GM18907 (cell line): ENCODE measurements around the gene ADM2.

Source experiments
- ATAC-seq: cut with Tn5 transposase; IDR thresholded peaks from one replicate; pipeline ENCODE4 v1.9.1; 2021; ENCODE audit warnings: mild to moderate bottlenecking, moderate library complexity; ENCODE audit not compliant: unreplicated experiment

Gene ADM2

DNA sequence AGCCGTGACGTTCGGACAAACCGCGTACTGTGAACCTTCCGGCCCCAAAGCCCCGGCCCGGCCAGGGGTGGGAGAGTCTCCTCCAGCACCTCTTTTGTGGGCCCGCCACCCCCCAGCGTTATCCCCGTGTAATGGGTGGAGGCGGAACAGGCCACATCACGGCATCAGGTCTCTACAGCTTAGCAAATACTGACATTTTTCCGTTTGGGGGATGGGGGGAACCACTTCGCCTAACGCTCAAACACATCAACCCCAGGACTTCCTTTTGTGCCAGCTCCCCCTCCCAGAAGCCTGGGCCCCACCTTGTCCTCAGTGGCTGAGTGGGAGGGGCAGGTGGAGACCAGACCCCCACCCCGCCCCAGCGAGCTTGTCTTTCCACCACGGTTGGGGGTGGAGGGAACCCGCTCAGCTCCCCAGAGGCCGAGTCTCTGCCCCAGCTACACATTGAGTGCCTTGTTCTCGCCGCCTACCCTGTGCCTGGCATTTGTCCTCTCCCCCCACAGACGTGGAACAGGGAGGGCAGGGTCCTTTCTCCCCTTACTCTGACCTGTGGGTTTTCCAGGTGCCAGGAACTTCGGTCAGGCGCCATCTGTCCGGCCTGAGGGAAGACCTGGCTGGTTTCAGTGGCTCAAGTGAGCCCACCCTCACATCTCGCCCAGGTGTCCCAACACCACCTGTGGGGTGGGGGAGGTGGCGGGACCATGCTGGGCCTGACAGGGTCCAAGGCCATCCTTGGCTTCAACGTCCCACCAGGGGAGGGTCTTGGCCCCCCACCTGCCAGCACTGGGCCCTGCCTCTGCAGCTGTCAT lies 36.1 kb upstream of the ADM2 start:
- ATAC-seq, result no peak

GRCh38 chr22:50445880-50446707 lies 35.2 kb upstream of the ADM2 start:
- no peak for ATAC-seq

- ATAC-seq, result no peak
Measured at GRCh38 chr22:50446708-50447575, 34.4 kb upstream of the ADM2 start.

GRCh38 chr22:50447576-50448551 lies 33.5 kb upstream of the ADM2 start:
- ATAC-seq, result no peak

GRCh38 chr22:50452649-50453048 lies 28.7 kb upstream of the ADM2 start:
- ATAC-seq, result no peak

GRCh38 chr22:50454556-50455075 lies 26.7 kb upstream of the ADM2 start:
- no peak for ATAC-seq

DNA sequence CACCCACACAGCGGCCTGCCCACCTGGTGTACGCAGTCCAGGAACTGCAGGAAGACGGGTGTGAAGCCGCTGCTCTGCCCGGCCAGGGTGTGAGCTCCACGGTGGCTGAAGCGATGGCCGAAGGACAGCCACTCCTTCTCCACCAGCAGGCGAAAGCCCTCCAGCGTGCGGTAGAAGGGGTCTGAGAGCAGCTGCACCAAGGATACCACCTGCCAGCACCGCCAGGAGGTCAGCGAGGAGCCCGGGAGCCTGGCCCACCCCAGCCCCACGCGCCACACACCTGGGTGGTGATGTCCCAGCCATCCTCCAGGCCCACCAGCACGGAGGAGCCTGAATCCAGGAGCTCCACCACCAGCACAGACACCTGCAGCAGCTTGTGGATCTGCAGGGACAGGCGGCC lies 26.1 kb upstream of the ADM2 start:
- ATAC-seq, result no peak

DNA sequence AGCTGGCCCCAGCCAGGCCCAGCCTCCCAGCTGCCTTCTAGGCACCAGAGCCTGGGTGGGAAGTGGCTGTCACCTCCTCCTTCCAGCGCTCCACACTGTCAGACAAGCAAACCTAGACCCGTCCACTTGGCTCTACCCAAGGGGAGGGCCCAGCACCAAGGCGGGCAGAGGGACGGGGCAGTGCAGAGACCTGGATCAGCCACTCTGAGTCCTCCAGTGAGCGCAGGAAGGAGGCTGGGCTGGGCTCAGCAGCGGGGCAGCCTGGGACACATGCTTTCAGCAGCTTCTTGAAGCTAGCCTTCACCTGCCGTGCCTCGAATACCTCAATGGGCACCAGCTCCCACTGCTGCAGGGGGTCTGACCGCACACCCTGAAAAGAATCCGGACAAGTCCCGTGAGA lies 25.3 kb upstream of the ADM2 start:
- ATAC-seq, result no peak

DNA sequence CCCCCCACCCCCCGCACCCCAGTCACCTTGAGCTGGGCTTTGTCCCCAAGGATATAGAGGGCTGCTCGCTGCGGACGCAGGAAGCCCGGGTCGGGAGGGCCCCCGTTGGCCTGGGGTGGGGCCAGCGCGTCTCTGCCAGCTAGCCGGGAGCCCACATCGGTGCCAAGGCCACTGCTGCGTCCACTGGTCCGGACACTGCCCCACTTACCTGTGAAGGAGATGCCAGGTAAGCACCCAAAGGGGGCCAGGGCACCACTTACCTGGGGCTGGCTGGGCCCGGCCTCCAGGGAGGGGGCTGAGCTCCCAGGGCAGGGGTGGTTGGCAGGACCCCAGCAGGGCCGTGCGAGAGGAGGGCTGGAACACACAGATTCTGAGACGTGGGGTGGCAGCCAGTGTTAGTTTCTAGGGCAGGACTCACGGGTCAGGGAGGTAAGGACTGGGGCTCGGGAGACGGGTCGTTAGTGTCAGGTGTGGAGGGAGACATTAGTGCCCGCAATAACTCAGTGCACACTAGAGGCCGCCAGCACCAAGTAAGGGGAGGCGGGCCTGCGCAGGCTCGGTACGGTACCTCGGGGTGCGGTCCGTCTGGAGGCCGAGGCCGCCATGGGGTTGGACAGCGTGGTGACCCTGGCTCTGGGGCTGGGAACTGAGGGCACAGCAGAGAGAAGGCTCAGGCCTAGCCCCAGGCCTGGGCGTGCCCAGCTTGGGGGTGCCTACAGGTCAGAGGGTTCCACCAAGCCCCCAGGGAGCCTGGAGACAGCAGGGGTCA lies 24.7 kb upstream of the ADM2 start:
- no peak for ATAC-seq

DNA sequence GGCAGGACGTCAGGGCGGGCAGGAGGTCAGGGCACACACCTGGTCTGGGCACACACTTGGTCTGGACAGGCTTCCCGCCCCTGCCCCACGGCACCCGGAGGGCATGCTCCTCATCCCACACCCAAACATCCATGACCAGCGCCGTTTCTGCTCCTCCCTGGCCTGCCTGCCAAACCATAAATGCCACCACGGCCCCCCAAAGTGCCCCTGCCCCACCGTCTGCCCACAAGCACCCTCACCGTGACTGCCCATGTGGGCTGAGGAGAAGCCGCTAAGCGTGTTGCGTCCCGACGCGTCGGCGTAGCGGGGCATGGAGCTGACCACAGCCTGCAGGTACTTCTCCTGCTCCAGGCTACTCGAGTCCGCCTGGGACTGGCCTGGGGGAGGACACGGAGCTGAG lies 22.3 kb upstream of the ADM2 start:
- ATAC-seq, result no peak

GRCh38 chr22:50459496-50460140 lies 21.7 kb upstream of the ADM2 start:
- no peak for ATAC-seq

- no peak for ATAC-seq
Measured at GRCh38 chr22:50460938-50461337, 20.4 kb upstream of the ADM2 start.

DNA sequence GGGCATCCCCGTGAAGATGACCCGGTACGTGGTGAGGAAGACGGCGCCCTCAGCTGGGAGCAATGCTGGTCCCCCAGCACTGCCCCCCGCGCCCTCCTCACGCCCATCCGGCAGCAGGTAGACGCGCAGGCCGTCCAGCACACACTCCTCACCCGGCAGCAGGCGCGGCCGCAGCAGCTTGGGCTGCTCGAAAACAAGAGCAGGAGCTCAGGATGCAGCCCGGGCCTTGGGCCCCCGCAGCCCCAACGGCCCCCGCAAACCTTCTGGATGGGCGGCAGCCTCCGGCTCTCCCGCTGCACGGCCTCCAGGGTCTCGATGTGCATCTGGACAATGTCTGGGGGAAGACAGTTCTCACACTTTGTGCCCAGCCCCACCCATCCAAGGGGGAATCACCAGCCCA lies 19.8 kb upstream of the ADM2 start:
- ATAC-seq, result no peak

DNA sequence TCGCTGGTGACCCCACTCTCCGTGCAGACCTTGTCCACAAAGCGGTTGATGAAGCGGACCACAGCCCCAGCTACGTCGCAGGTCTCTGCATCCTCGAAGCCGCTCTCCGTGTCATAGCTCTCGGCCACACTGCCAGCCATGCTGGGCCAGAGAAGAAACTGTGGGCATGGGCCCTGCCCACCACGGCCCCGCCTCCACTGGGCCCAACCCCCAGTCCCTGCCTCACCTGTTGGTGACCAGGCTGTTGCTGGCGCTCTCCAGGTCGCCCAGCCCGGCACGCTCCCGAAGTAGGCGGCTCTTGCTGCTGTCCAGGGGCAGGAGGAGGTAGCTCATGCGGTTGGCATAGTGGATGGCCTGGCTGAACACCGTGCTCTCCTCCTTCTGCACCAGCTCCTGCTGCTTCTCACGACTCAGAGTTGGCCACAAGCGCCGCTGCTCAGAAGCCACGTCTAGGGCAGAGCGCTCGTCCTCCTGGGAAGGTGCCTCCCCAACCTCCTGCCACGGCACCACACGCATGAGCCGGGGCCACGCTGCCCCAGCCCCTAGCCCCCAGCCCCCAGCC lies 19.3 kb upstream of the ADM2 start:
- ATAC-seq, result no peak

DNA sequence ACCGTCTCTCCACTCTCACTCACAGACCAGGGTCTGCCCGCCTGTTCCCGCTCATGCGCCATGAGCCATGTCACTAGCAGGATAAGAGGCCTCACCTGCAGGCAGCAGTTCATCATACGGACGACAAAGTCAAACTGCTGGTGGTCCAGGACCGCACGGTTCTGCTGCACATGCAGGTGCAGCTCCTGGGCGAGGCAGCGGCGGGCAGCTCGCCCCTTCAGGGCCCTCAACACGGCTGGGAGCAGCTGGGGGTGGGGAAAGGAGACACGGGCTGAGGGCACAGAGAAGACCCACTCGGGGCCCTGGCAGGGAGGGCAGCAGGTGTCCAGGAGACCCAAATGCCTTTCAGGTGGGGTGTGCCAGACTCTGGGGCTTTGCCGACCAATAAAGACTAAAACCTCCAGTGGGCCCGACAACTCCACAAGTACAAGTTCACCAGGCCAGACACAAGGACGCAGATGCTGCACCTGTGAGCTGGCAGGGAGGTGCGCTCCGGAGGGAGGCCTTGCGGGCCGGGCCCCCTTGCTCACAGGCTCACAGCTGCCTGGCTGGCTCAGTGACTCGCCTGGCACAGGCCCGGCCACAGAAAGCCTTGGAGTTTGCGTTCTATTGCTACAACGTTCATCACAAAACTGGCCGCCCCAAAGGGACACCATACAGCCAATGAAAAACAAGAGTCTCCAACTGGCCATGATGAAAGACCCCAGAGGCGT lies 18.0 kb upstream of the ADM2 start:
- no peak for ATAC-seq

DNA sequence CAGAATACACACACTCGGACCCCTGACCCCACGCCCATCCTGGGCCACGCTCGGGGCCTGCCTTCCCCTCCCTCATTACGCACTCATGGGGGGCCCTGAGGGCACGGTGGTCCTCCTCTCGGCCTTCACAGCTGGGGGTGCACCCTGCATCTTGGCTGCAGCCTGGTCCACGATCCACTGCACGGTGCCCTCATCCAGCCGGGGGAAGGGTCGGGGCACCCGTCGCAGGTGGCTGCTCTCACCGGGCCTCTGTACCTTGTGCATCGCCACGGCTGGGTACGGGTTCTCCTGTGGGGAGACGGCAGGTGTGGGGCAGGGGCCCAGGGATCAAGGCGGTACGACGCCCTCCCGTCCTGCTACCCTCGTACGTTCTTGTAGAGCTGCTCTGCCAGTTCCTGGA lies 16.9 kb upstream of the ADM2 start:
- ATAC-seq, result no peak

DNA sequence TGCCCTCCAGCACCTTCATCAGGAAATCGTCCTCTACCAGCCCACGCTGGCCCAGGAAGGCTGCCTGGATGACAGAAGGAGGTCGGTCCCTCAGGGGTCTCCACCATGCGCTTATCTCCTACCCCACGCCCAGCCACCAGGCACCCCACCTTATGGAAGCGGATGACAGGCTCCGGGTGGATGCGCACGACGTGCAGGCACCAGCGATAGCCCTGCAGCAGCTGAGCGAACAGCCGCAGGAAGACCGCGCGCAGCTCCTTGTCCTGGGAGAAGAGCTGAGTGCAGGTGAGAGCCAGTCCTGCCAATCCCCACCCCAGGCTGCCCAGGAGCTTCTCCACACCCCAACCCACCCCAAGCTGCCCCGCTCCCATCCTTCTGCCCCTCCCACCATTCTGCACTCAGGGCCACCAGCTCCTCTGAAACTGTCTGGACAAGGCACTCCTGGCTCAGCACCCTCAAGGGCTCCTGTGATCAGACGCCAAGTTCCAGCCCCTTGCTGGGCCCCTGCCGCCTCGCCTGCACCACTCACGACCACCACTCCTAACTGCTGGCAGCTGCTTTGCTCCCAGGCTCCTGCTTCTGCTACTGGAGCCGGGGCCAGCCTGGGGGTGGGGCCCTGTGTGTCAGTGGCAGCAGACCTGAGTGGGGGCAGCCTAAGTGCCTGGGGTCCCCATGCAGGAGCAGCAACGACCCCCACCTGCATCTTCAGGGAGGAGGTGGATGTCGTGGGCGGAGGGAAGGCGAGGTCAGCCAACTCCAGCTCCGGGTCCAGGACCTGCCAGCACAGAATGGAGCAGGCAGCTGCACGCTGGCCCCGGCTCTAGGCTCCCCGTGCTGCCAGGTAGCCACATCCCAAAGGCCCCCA lies 16.0 kb upstream of the ADM2 start:
- no peak for ATAC-seq
